Esophagus squamous epithelium (tissue), 5 donors: ENCODE measurements around the gene FNDC4. TPM values are rescaled to one million over a fixed set of nuclear protein-coding genes. Genes with fewer than 3 reads are reported as not detected.
"Not testable (repeated sequence)": the region's sequence is repeated elsewhere in the genome, so short reads cannot be mapped to it uniquely, and the experiment has no call there.

Experiments used
- DNase-seq: peaks from one replicate; lab custom pipeline; 2025; lab: John Stamatoyannopoulos, UW
- H3K27ac ChIP-seq, 4 donors: fragments of 200-600 bp; sonication (generic); one replicate each; pipeline ENCODE4 v1.5.1; 2016 to 2019; ENCODE audit warnings: mild to moderate bottlenecking in 1 of 4
- H3K27me3 ChIP-seq, 4 donors: fragments of 200-600 bp; sonication (generic); 1 replicate in 3 of 4; 2 replicates in 1 of 4; pipeline versions ENCODE4 v1.5.1 to v1.6.0; 2017 to 2021; ENCODE audit warnings: antibody characterized with exemption in 1 of 4
- H3K36me3 ChIP-seq, 3 donors: fragments of 200-600 bp; sonication (generic); one replicate each; pipeline ENCODE4 v1.5.1; 2016 to 2019
- H3K4me1 ChIP-seq, 3 donors: fragments of 200-600 bp; sonication (generic); one replicate each; pipeline ENCODE4 v1.5.1; 2017 to 2019
- H3K4me3 ChIP-seq, 4 donors: fragments of 200-600 bp; sonication (generic); 1 replicate in 3 of 4; 2 replicates in 1 of 4; pipeline ENCODE4 v1.5.1; 2016 to 2019; ENCODE audit warnings: mild to moderate bottlenecking in 2 of 4, moderate library complexity in 1 of 4
- H3K9me3 ChIP-seq, 3 donors: fragments of 200-600 bp; sonication (generic); one replicate each; pipeline ENCODE4 v1.5.1; 2016 to 2019
- CTCF ChIP-seq, 6 experiments: fragments of 450-650 bp in 4 of 6; fragments of 200-600 bp in 2 of 6; sonication (generic) in 2 of 6; IDR thresholded peaks; one replicate each; pipeline ENCODE4 v1.5.1; 2016 to 2019; ENCODE audit warnings: antibody characterized with exemption in 6 of 6, mild to moderate bottlenecking in 4 of 6, moderate library complexity in 4 of 6
- POLR2A ChIP-seq, 4 donors: fragments of 450-650 bp; IDR thresholded peaks; one replicate each; pipeline ENCODE4 v1.6.1; 2017; ENCODE audit warnings: antibody characterized with exemption in 4 of 4, mild to moderate bottlenecking in 4 of 4, moderate library complexity in 3 of 4
- WGBS, 2 donors: methylation state at CpG; one replicate each; pipeline ENCODE4 v1.1.5; 2018; 5-methylcytosine and 5-hydroxymethylcytosine counted together
- intact Hi-C: fragments of 100-400 bp; cut with DNase I; formaldehyde crosslinking; loops from one replicate; pipeline ENCODE4 v1.15.0; 2022
- total RNA-seq, 4 donors: library from RNA; depleted of rRNA; stranded (reverse); fragments of >200 nt; gene quantifications; one replicate each; pipeline ENCODE4 v1.1.0, GENCODE V29; 2016
- donor health status: DM: yes; HTN: yes; CAD: no.

Gene FNDC4
- total RNA-seq = 10 to 100 TPM in 2 of 4 donors, 1 to 10 TPM in 2; 4.6 to 28.2 (median 11.3) TPM

GRCh38 chr2:27494944-27495554 is at the start of gene FNDC4:
Gene FNDC4 (minus strand): TSS chr2:27495200. CDS start chr2:27494679, 521 bp downstream.
- Histone ChIP-seq H3K27me3 (peaks cover 0 to 43% (median 0%) of the 10 kb centered on the region in 4 donors), H3K9me3 (no peaks in the 10 kb centered on the region), H3K36me3 (no peaks in the 10 kb centered on the region), H3K27ac (peak within 1 kb of the TSS; percentile 53 to 76 (median 63)), H3K4me3 (peak within 1 kb of the TSS; percentile 53 to 84 (median 62)), H3K4me1 (peaks cover 4 to 41% (median 4%) of the 10 kb centered on the region in 3 donors)
- DNase-seq = no peak
- intact Hi-C loops = no loop called here
- no peak for TF ChIP-seq CTCF (IDR thresholded peaks at IDR 0.05)
- TF ChIP-seq POLR2A (IDR thresholded peaks at IDR 0.05) = no peak
- WGBS, 2 donors = 1 to 2% methylated on average over 4 to 24 of the region's 70 CpGs

GRCh38 chr2:27544143-27544821 is 49.3 kb upstream of the FNDC4 start:
- no peaks in the 10 kb centered on the region for H3K9me3 ChIP-seq
- H3K36me3 ChIP-seq = no peaks in the 10 kb centered on the region
- TF ChIP-seq CTCF (IDR thresholded peaks at IDR 0.05) = no peak
- TF ChIP-seq POLR2A (IDR thresholded peaks at IDR 0.05) = no peak
- DNase-seq = no peak
- H3K4me1 ChIP-seq = no peaks in the 10 kb centered on the region
- peak overlapping the region in 2 of 4 donors; percentile 17 to 38 for H3K27ac ChIP-seq
- intact Hi-C loops = no loop called here
- 75 to 81% methylated on average over 5 to 6 of the region's 6 CpGs for WGBS, 2 donors
- H3K4me3 ChIP-seq = no peak overlapping the region
- H3K27me3 ChIP-seq = no peaks in the 10 kb centered on the region

GRCh38 chr2:27539649-27540048 is 44.6 kb upstream of the FNDC4 start:
- H3K36me3 ChIP-seq, H3K27me3 ChIP-seq, H3K27ac ChIP-seq, DNase-seq, H3K4me3 ChIP-seq, H3K9me3 ChIP-seq, intact Hi-C loops, H3K4me1 ChIP-seq: not testable (repeated sequence)
- WGBS, 2 donors = no CpG with 5 or more reads among the region's 35 CpGs

- DNase-seq, H3K27ac ChIP-seq, H3K27me3 ChIP-seq, H3K36me3 ChIP-seq, H3K4me1 ChIP-seq, H3K9me3 ChIP-seq, intact Hi-C loops, H3K4me3 ChIP-seq: not testable (repeated sequence)
- WGBS, 2 donors = 61 to 67% methylated on average over 1 to 4 of the region's 6 CpGs
These were observed 43.9 kb upstream of the FNDC4 start for GRCh38 chr2:27538839-27539450.

- H3K27ac ChIP-seq = no peak overlapping the region
- H3K27me3 ChIP-seq = no peaks in the 10 kb centered on the region
- DNase-seq = no peak
- H3K36me3 ChIP-seq = no peaks in the 10 kb centered on the region
- TF ChIP-seq CTCF (IDR thresholded peaks at IDR 0.05) (no peak), POLR2A (IDR thresholded peaks at IDR 0.05) (no peak)
- no peak overlapping the region for H3K4me3 ChIP-seq
- 67 to 76% methylated on average over 4 of the region's 4 CpGs for WGBS, 2 donors
- H3K4me1 ChIP-seq = no peaks in the 10 kb centered on the region
- intact Hi-C loops = no loop called here
- no peaks in the 10 kb centered on the region for H3K9me3 ChIP-seq
These were observed 42.3 kb upstream of the FNDC4 start for GRCh38 chr2:27537287-27537686.

GRCh38 chr2:27531983-27532382 is 37.0 kb upstream of the FNDC4 start:
- Histone ChIP-seq H3K36me3 (no peaks in the 10 kb centered on the region), H3K4me1 (no peaks in the 10 kb centered on the region), H3K27me3 (peaks cover 0 to 4% (median 0%) of the 10 kb centered on the region in 4 donors), H3K9me3 (no peaks in the 10 kb centered on the region), H3K4me3 (no peak overlapping the region), H3K27ac (no peak overlapping the region)
- WGBS, 2 donors = 80 to 88% methylated on average over 2 of the region's 2 CpGs
- no peak for DNase-seq
- TF ChIP-seq POLR2A (IDR thresholded peaks at IDR 0.05) (no peak), CTCF (IDR thresholded peaks at IDR 0.05) (no peak)
- intact Hi-C loops = no loop called here
